ENCODE measurements around the gene MUC21.

DNA sequence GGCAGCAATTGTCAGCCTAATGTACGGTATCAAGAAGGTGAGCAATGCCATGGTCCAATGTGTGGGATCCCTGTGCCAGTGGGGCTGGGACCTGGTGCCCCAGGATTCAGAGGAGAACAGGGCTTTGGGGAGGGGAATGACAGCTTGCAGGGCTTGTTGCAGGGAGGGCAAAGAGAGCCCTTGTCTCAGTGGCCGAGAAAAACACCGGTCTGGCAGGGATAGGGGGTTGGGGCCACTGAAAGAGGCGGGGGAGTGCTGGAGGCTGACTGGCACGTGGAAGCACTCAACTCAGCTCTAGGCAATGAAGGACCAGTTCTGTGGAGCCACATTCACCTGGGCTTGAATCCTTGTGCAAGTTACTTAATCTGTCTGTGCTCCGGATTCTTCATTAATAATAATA, 46.3 kb upstream of the MUC21 start:
- no peak for TF ChIP-seq CTCF (IDR thresholded peaks at IDR 0.05)
- no peak for TF ChIP-seq POLR2A (IDR thresholded peaks at IDR 0.05)
